Motor neuron (in vitro differentiated cells): ENCODE measurements around the gene RAD51B. TPM values are rescaled to one million over a fixed set of nuclear protein-coding genes. Genes with fewer than 3 reads are reported as not detected.
"Not testable (repeated sequence)": the region's sequence is repeated elsewhere in the genome, so short reads cannot be mapped to it uniquely, and the experiment has no call there.

Experiments
- ATAC-seq, 8 experiments: fragments of 200-7000 bp; cut with Tn5 transposase; replicated peaks in 6 of 8; 2 replicates each; pipeline ENCODE4 v1.8.0; 2021; ENCODE audit warnings: mild to moderate bottlenecking in 8 of 8, moderate library complexity in 8 of 8
- H3K27ac ChIP-seq, 2 donors: fragments of 250-450 bp; sonication (Bioruptor Pico); 2 replicates each; pipeline ENCODE4 v1.9.0; 2021; ENCODE audit warnings: antibody characterized with exemption in 2 of 2, mild to moderate bottlenecking in 2 of 2, moderate library complexity in 1 of 2
- H3K4me1 ChIP-seq, 2 donors: fragments of 250-450 bp; sonication (Bioruptor Pico); replicated peaks in 1 of 2; 2 replicates each; pipeline ENCODE4 v1.6.1; 2021; ENCODE audit warnings: antibody characterized with exemption in 2 of 2, mild to moderate bottlenecking in 2 of 2, moderate library complexity in 1 of 2
- H3K4me3 ChIP-seq, 5 donors: fragments of 250-450 bp; sonication (Bioruptor Pico); 2 replicates each; pipeline ENCODE4 v1.9.0; 2021; ENCODE audit warnings: antibody characterized with exemption in 5 of 5, mild to moderate bottlenecking in 5 of 5, moderate library complexity in 4 of 5
- WGBS, 10 experiments: fragments of 450-650 bp; shearing (Covaris generic); methylation state at CpG; one replicate each; pipeline ENCODE4 v1.0.0; 2022; 5-methylcytosine and 5-hydroxymethylcytosine counted together
- in situ Hi-C, 9 experiments: fragments of 400-800 bp; cut with MboI; loops; one replicate each; pipeline ENCODE4 v1.15.0; 2021; ENCODE audit warnings: low sequenced_read_pairs in 9 of 9, low pct_unique_long_range_greater_than_20kb in 2 of 9; ENCODE audit not compliant: unreplicated experiment in 9 of 9
- total RNA-seq, 8 experiments: library from RNA; unstranded; fragments of 300-600 nt; gene quantifications; 2 replicates each; pipeline versions ENCODE4 v1.2.3 to v1.2.4, GENCODE V29; 2022

Gene RAD51B
- total RNA-seq, 8 experiments from 2014 or later, result 5.4 to 37.7 (median 11.0) TPM

GRCh38 chr14:68435631-68436030, 616.1 kb downstream of the RAD51B start:
- H3K4me1 ChIP-seq, in situ Hi-C loops, ATAC-seq, H3K27ac ChIP-seq, H3K4me3 ChIP-seq: not testable (repeated sequence)

DNA sequence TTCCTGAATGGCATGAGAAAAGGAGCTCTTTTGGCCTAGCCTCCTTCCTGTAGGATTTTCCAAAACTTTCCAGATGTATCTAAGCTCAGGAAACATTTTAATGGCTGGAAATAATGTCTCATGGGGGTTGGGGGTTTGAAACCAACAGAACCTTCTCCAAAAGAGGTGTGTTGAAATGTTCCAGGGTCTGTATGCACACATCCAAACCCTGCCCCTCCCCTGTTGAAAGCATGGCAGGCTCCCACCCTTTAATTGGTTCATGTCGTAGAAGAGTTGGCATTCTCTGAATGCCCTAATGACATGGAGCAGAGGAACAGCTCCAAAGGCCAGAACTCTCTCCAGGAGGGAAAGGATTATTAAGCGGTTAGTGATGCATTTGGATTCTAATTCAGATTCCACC, 620.1 kb downstream of the RAD51B start:
- Histone ChIP-seq H3K27ac (no peak overlapping the region), H3K4me3 (no peak overlapping the region), H3K4me1 (no peaks in the 10 kb centered on the region)
- in situ Hi-C loops, result no loop called here
- 8 to 100% (median 84%) methylated on average over 1 to 2 of the region's 2 CpGs; no CpG with 5 or more reads in 2 of the 10 experiments for WGBS, 10 experiments
- no peak for ATAC-seq

DNA sequence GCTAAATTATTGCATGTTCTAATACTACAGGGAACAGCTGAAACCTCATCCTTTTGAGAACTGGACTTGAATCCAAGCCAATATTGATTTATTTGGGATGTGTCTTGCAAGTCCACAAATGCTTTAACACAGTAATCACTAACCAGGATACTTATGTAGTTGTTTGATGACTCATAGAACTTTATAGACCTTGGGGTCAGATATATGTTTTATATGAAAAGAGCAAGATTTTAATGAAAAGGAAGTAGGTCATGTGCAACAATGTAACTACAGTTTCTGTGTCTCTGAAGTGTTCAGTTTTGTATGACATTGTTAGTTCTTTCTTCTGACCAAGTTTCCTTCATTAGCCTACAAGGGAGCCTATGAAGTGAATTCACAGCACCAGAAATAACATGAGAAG, 621.2 kb downstream of the RAD51B start:
- no peak overlapping the region for H3K27ac ChIP-seq
- in situ Hi-C loops, result no loop called here
- H3K4me3 ChIP-seq, result no peak overlapping the region
- ATAC-seq, result no peak
- no peaks in the 10 kb centered on the region for H3K4me1 ChIP-seq

DNA sequence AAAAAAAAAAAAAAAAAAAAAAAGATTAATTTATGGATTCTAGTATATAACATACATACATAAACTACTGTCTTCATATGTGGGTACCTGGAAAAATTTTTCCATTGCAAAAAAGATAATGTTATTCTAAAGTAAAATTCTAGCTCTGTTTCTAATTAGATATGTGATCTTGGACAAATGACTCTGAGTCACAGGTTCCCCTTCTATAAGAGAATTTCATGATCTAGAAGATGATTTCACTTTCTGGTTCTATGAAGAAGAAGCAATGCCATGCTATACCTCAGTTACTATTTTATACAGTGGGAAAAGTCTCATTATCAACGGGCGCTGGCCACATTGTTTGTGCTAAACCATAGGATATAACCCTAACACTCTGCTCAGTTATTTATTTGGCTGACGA, 622.0 kb downstream of the RAD51B start:
- in situ Hi-C loops, result no loop called here
- 78 to 100% (median 92%) methylated on average over 1 to 3 of the region's 3 CpGs; no CpG with 5 or more reads in 1 of the 10 experiments for WGBS, 10 experiments
- Histone ChIP-seq H3K4me1 (no peaks in the 10 kb centered on the region), H3K27ac (no peak overlapping the region), H3K4me3 (no peak overlapping the region)
- no peak for ATAC-seq

- H3K27ac ChIP-seq, result no peak overlapping the region
- ATAC-seq, result peak in 2 of 8 experiments; percentile 61 to 67
- 8 to 100% (median 92%) methylated on average over 1 to 9 of the region's 9 CpGs; no CpG with 5 or more reads in 1 of the 10 experiments for WGBS, 10 experiments
- no peaks in the 10 kb centered on the region for H3K4me1 ChIP-seq
- no peak overlapping the region for H3K4me3 ChIP-seq
- in situ Hi-C loops, result no loop called here
Measured at GRCh38 chr14:68442828-68443629, 623.5 kb downstream of the RAD51B start.

GRCh38 chr14:68444449-68445168, 625.0 kb downstream of the RAD51B start:
- WGBS, 10 experiments, result 0 to 78% (median 50%) methylated on average over 1 to 2 of the region's 2 CpGs; no CpG with 5 or more reads in 6 of the 10 experiments
- Histone ChIP-seq H3K27ac (no peak overlapping the region), H3K4me1 (peaks cover 4 to 6% of the 10 kb centered on the region in 2 donors), H3K4me3 (no peak overlapping the region)
- in situ Hi-C loops, result no loop called here
- no peak for ATAC-seq

DNA sequence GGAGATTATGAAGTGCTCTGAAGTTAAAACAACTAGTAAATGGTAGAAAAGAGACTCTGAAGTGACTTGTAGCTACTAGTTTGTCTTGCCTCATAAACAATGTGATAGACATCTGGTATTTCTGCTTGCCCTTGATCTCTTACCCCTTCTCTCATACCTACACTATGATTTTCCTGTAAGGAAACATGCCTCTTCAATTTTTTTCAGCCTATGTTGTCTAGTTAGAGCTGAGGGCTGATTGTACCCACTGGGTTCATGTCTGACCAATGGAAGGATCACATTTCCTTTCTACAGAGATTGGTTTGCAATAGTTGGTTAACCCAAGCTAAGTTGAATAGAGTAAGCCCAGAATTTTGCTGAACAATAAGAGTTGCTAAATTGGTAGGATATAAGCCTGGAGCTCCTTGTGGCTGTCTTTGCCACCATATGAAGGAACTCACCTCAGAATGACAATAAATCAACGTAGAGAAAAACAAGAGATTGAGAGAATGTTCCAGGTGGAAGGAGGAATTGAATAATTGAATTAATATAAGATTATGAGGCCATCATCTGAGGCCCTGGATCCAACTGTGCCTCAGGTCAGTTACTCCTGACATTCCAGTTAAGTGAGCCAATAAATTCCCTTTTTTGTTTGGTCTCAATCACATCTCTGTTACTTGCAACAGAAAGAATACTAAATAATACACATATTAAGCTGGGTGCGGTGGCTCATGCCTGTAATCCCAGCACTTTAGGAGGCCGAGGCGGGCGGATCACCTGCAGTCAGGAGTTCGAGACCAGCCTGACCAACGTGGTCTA, 626.9 kb downstream of the RAD51B start:
- WGBS, 10 experiments, result 80 to 100% (median 100%) methylated on average over 1 to 6 of the region's 7 CpGs; no CpG with 5 or more reads in 3 of the 10 experiments
- Histone ChIP-seq H3K4me3 (no peak overlapping the region), H3K4me1 (peaks cover 8 to 13% of the 10 kb centered on the region in 2 donors), H3K27ac (no peak overlapping the region)
- in situ Hi-C loops, result no loop called here
- ATAC-seq, result no peak

DNA sequence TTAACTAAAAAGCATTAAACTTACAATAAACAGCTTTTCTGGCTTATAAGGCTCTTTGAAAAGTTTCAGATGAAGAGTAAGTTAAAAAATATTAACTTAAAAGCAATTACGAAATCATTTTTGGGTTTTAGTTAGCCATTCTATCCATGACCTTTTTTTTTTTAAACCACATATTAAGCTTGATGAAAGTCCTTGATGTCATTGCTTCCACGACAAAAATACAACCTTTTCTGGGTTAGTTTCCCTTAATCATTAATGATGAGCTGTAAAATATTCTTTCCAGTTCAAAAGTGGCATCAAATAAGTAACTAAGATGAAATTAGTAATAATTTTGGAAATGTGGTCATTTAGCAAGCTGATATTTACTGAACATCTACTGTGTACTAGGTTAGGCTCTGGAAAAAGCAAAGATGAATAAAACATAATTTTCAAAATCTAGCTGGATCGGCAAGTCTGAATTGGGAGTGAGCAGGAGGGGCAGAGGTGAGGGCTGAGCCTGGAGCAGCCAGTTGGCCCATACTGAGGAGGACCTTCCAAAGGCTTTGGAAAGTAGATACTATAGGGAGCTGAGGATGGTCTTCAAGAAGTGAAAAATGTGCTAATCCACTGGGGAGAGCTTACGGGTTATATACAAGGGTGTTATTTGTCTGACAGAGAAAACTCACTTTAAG, 628.1 kb downstream of the RAD51B start:
- 66 to 100% (median 87%) methylated on average over 2 to 4 of the region's 4 CpGs for WGBS, 10 experiments
- in situ Hi-C loops, result no loop called here
- ATAC-seq, result no peak
- no peak overlapping the region for H3K27ac ChIP-seq
- peaks cover 14 to 20% of the 10 kb centered on the region in 2 donors for H3K4me1 ChIP-seq
- no peak overlapping the region for H3K4me3 ChIP-seq

- peak in 1 of 8 experiments; percentile 23 for ATAC-seq
- in situ Hi-C loops, result no loop called here
- Histone ChIP-seq H3K4me3 (no peak overlapping the region), H3K27ac (no peak overlapping the region), H3K4me1 (peaks cover 14 to 20% of the 10 kb centered on the region in 2 donors)
- whole genome bisulfite sequencing, 10 experiments, result 52 to 100% (median 88%) methylated on average over 1 to 3 of the region's 3 CpGs; no CpG with 5 or more reads in 2 of the 10 experiments
Measured at GRCh38 chr14:68448252-68448902, 628.8 kb downstream of the RAD51B start.

GRCh38 chr14:68449561-68450181, 630.1 kb downstream of the RAD51B start:
- ATAC-seq, result peak in 5 of 8 experiments; percentile 48 to 74 (median 62)
- Histone ChIP-seq H3K27ac (no peak overlapping the region), H3K4me3 (no peak overlapping the region), H3K4me1 (peaks cover 14 to 20% of the 10 kb centered on the region in 2 donors)
- WGBS, 10 experiments, result 0 to 62% (median 15%) methylated on average over 1 to 4 of the region's 4 CpGs
- in situ Hi-C loops, result no loop called here

GRCh38 chr14:68450391-68451120, 631.0 kb downstream of the RAD51B start:
- peak in 1 of 8 experiments; percentile 42 for ATAC-seq
- H3K4me1 ChIP-seq, result peaks cover 14 to 20% of the 10 kb centered on the region in 2 donors
- in situ Hi-C loops, result no loop called here
- no peak overlapping the region for H3K4me3 ChIP-seq
- WGBS, 10 experiments, result 17 to 100% (median 75%) methylated on average over 1 to 11 of the region's 11 CpGs; no CpG with 5 or more reads in 6 of the 10 experiments
- H3K27ac ChIP-seq, result no peak overlapping the region
